A549 (cell line): ENCODE measurements around the gene AHCYL2.

Source experiments
- MAX ChIP-seq: IDR thresholded peaks from 2 replicates; pipeline ENCODE4 v1.6.1; 2012
- RAD21 ChIP-seq, 2 experiments: fragments of >200 bp in 1 of 2; sonication (Bioruptor Twin) in 1 of 2; formaldehyde crosslinking in 1 of 2; IDR thresholded peaks in 1 of 2; conservative IDR thresholded peaks in 1 of 2; 2 replicates in 1 of 2; 3 replicates in 1 of 2; pipeline ENCODE4 v1.6.1; 2012 to 2018; ENCODE audit warnings: inconsistent platforms in 1 of 2

- TF ChIP-seq RAD21 (conservative IDR thresholded peaks at IDR 0.05 in 1 of 2, IDR thresholded peaks at IDR 0.05 in 1 of 2) = no peak
- TF ChIP-seq MAX = no peak
These were observed 68.0 kb downstream of the AHCYL2 start for GRCh38 chr7:129292861-129293260.
